MM.1S (cell line): ENCODE measurements around the gene ALDH2.
"Not testable (repeated sequence)": the region's sequence is repeated elsewhere in the genome, so short reads cannot be mapped to it uniquely, and the experiment has no call there.

Experiments used
- DNase-seq: peaks from one replicate; pipeline ENCODE4 v3.0.0-alpha.2; 2015
- H2AFZ ChIP-seq: fragments of 300-600 bp; sonication (generic); 2 replicates; pipeline ENCODE4 v1.6.0; 2016; ENCODE audit warnings: antibody characterized with exemption, low read length
- H3F3A ChIP-seq: fragments of 300-600 bp; sonication (generic); 2 replicates; pipeline ENCODE4 v1.6.1; 2016; ENCODE audit warnings: mild to moderate bottlenecking, antibody characterized with exemption, low read length, moderate library complexity, mixed read lengths; ENCODE audit not compliant: insufficient read depth
- H3K27ac ChIP-seq: fragments of 300-600 bp; sonication (generic); 2 replicates; pipeline ENCODE4 v1.5.1; 2016; ENCODE audit warnings: mild to moderate bottlenecking, low read length
- H3K27me3 ChIP-seq: fragments of 300-600 bp; sonication (generic); replicated peaks from 2 replicates; pipeline ENCODE4 v1.6.0; 2016; ENCODE audit warnings: low read length; ENCODE audit not compliant: insufficient read depth
- H3K36me3 ChIP-seq: fragments of 300-600 bp; sonication (generic); replicated peaks from 2 replicates; pipeline ENCODE4 v1.6.1; 2016; ENCODE audit warnings: mild to moderate bottlenecking, low read length, mixed read lengths; ENCODE audit not compliant: insufficient read depth
- H3K4me1 ChIP-seq: fragments of 300-600 bp; sonication (generic); 2 replicates; pipeline ENCODE4 v1.6.1; 2016; ENCODE audit warnings: low read length, mixed read lengths
- H3K4me2 ChIP-seq: fragments of 300-600 bp; sonication (generic); 2 replicates; pipeline ENCODE4 v1.6.0; 2016; ENCODE audit warnings: low read depth, low read length
- H3K4me3 ChIP-seq: fragments of 300-600 bp; sonication (generic); 2 replicates; pipeline ENCODE4 v1.5.1; 2016; ENCODE audit warnings: low read length, mixed read lengths
- H3K79me2 ChIP-seq: fragments of 300-600 bp; sonication (generic); 2 replicates; pipeline ENCODE4 v1.6.1; 2016; ENCODE audit warnings: mixed run types, low read length, mixed read lengths
- H3K9ac ChIP-seq: fragments of 300-600 bp; sonication (generic); 2 replicates; pipeline ENCODE4 v1.6.1; 2016; ENCODE audit warnings: low read length, mixed read lengths
- H3K9me2 ChIP-seq: fragments of 300-600 bp; sonication (generic); replicated peaks from 2 replicates; pipeline ENCODE4 v1.6.1; 2016; ENCODE audit warnings: mild to moderate bottlenecking, low read length, mixed read lengths; ENCODE audit not compliant: insufficient read depth
- H3K9me3 ChIP-seq: fragments of 300-600 bp; sonication (generic); replicated peaks from 2 replicates; pipeline ENCODE4 v1.6.1; 2016; ENCODE audit warnings: mild to moderate bottlenecking, low read length, mixed read lengths; ENCODE audit not compliant: insufficient read depth
- H4K20me1 ChIP-seq: fragments of 300-600 bp; sonication (generic); 2 replicates; pipeline ENCODE4 v1.6.1; 2016; ENCODE audit warnings: mild to moderate bottlenecking, low read length, moderate library complexity, mixed read lengths; ENCODE audit not compliant: insufficient read depth
- CTCF ChIP-seq: fragments of 300-600 bp; sonication (generic); IDR thresholded peaks from 2 replicates; pipeline ENCODE4 v1.5.1; 2016; ENCODE audit warnings: antibody characterized with exemption, low read length, mixed read lengths
- EZH2 ChIP-seq: fragments of 300-600 bp; sonication (generic); optimal IDR thresholded peaks from 2 replicates; pipeline ENCODE3; 2017; ENCODE audit warnings: low read depth, mild to moderate bottlenecking, antibody characterized with exemption, low read length, mixed read lengths
- EZH2phosphoT487 ChIP-seq: fragments of 300-600 bp; sonication (generic); IDR thresholded peaks from 2 replicates; pipeline ENCODE4 v1.6.1; 2018; ENCODE audit warnings: antibody characterized with exemption, low read length

ALDH2 gene

GRCh38 chr12:111827907-111828306, 61.2 kb downstream of the ALDH2 start:
- H4K20me1 ChIP-seq, result no peaks in the 10 kb centered on the region
- no peak overlapping the region for H3K4me3 ChIP-seq
- H3F3A ChIP-seq, result no peaks in the 10 kb centered on the region
- H3K9me2 ChIP-seq, result no peaks in the 10 kb centered on the region
- H2AFZ ChIP-seq, result no peak overlapping the region
- no peaks in the 10 kb centered on the region for H3K4me1 ChIP-seq
- no peak overlapping the region for H3K9ac ChIP-seq
- no peaks in the 10 kb centered on the region for H3K9me3 ChIP-seq
- H3K36me3 ChIP-seq, result no peaks in the 10 kb centered on the region
- H3K27ac ChIP-seq, result no peak overlapping the region
- no peak overlapping the region for H3K4me2 ChIP-seq
- H3K79me2 ChIP-seq, result no peaks in the 10 kb centered on the region
- TF ChIP-seq EZH2phosphoT487, result no peak
- no peak for TF ChIP-seq CTCF
- TF ChIP-seq EZH2, result no peak
- DNase-seq, result no peak
- no peaks in the 10 kb centered on the region for H3K27me3 ChIP-seq

GRCh38 chr12:111828338-111828979, 61.7 kb downstream of the ALDH2 start:
- H3K4me2 ChIP-seq, result no peak overlapping the region
- no peaks in the 10 kb centered on the region for H3K27me3 ChIP-seq
- H2AFZ ChIP-seq, result no peak overlapping the region
- no peak overlapping the region for H3K4me3 ChIP-seq
- DNase-seq, result no peak
- H3K9me2 ChIP-seq, result no peaks in the 10 kb centered on the region
- H3K79me2 ChIP-seq, result no peaks in the 10 kb centered on the region
- no peaks in the 10 kb centered on the region for H4K20me1 ChIP-seq
- no peak overlapping the region for H3K9ac ChIP-seq
- no peak overlapping the region for H3K27ac ChIP-seq
- H3K9me3 ChIP-seq, result no peaks in the 10 kb centered on the region
- H3F3A ChIP-seq, result no peaks in the 10 kb centered on the region
- TF ChIP-seq EZH2phosphoT487, result no peak
- TF ChIP-seq EZH2, result no peak
- TF ChIP-seq CTCF, result no peak
- no peaks in the 10 kb centered on the region for H3K36me3 ChIP-seq
- H3K4me1 ChIP-seq, result no peaks in the 10 kb centered on the region

GRCh38 chr12:111829635-111830034, 62.9 kb downstream of the ALDH2 start:
- H3K4me2 ChIP-seq, H3F3A ChIP-seq, H3K79me2 ChIP-seq, H3K27ac ChIP-seq, H3K4me3 ChIP-seq, H3K9me3 ChIP-seq, H3K27me3 ChIP-seq, H2AFZ ChIP-seq, H3K9ac ChIP-seq, DNase-seq, H3K4me1 ChIP-seq, H3K9me2 ChIP-seq, H4K20me1 ChIP-seq, H3K36me3 ChIP-seq: not testable (repeated sequence)

- not testable (repeated sequence) for H3K4me1 ChIP-seq, H3K79me2 ChIP-seq, H3K36me3 ChIP-seq, H2AFZ ChIP-seq, H4K20me1 ChIP-seq, H3K9me2 ChIP-seq, H3K4me2 ChIP-seq, H3F3A ChIP-seq, DNase-seq, H3K27ac ChIP-seq, H3K27me3 ChIP-seq, H3K4me3 ChIP-seq, H3K9me3 ChIP-seq, H3K9ac ChIP-seq
These were observed 68.1 kb downstream of the ALDH2 start for GRCh38 chr12:111834740-111835386.

GRCh38 chr12:111835531-111836181, 68.9 kb downstream of the ALDH2 start:
- H2AFZ ChIP-seq, DNase-seq, H3K4me1 ChIP-seq, H3K27me3 ChIP-seq, H3K79me2 ChIP-seq, H3K27ac ChIP-seq, H3K4me3 ChIP-seq, H3F3A ChIP-seq, H3K4me2 ChIP-seq, H4K20me1 ChIP-seq, H3K9me3 ChIP-seq, H3K9me2 ChIP-seq, H3K9ac ChIP-seq, H3K36me3 ChIP-seq: not testable (repeated sequence)
